ENCODE data around the gene STRN4.

The STRN4 gene

DNA sequence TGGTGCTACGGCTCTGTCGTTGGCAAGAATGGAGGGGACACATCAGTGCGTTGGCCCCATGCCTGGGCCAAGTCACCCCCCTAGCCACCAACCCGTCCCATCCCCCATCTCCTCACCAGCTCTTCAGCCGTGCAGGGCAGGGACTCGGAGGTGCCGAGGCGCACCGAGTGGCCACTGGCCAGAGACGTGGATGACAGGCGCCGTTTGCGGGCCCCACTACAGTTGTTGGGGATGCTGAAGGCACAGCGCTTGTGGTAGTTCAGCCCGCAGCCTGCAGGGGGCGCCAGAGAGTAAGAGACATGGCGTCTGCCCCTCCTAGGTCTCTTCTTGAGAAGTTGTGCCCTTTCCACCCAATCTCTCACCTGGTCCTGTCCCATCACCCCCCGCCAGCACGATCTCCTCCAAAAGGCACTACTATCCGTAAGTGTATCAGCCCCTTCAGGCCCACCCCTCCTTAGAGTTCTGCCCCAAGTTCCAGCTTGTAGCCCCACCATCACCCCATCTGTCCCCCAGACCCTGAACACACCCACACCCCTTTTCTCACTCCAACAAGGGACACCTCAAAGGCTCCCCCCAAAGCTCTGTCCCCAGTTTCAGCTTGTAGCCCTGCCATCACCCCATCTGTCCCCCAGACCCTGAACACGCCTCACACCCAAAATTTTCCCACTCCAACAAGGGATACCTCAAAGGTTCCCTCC lies 41.7 kb downstream of the STRN4 start:
- Histone ChIP-seq H3K4me3 (no peak overlapping the region), H3K4me1 (no peaks in the 10 kb centered on the region), H3K27me3 (no peaks in the 10 kb centered on the region), H3K36me3 (peaks cover 40 to 93% (median 75%) of the 10 kb centered on the region in 3 donors), H3K9me3 (no peaks in the 10 kb centered on the region), H3K27ac (no peak overlapping the region)
- peak; percentile 71 to 83 for DNase-seq
- intact Hi-C loops (cut with DNase I; ENCODE audit: low total_unique reads) = loop anchor here (5.0 kb wide), 1 partner anchor 133 kb away; no protein-coding TSS in a partner anchor
- TF ChIP-seq, protein P1, sequence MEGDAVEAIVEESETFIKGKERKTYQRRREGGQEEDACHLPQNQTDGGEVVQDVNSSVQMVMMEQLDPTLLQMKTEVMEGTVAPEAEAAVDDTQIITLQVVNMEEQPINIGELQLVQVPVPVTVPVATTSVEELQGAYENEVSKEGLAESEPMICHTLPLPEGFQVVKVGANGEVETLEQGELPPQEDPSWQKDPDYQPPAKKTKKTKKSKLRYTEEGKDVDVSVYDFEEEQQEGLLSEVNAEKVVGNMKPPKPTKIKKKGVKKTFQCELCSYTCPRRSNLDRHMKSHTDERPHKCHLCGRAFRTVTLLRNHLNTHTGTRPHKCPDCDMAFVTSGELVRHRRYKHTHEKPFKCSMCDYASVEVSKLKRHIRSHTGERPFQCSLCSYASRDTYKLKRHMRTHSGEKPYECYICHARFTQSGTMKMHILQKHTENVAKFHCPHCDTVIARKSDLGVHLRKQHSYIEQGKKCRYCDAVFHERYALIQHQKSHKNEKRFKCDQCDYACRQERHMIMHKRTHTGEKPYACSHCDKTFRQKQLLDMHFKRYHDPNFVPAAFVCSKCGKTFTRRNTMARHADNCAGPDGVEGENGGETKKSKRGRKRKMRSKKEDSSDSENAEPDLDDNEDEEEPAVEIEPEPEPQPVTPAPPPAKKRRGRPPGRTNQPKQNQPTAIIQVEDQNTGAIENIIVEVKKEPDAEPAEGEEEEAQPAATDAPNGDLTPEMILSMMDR (IDR thresholded peaks at IDR 0.05) = peak; percentile 90 to 94

DNA sequence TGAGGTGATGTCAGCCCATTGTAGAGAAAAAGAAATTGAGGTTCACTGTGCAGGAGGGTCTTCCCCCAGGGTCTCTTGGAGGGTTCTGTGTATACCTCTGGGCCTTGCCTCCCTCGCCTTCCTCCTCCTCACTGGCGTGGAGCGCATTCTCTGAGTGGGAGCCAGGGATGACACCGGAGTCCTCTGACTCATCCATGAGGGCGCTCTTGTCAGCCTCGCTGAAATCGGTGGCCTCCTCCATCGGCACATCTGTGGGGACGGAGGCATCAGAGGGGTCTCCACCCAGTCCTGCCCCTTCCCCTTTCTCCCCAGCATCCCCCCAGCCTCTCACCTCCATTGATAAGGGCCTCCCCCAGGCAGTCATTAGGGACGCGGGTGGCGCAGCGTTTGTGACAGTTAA lies 45.5 kb downstream of the STRN4 start:
- TF ChIP-seq, protein P1 (IDR thresholded peaks at IDR 0.05) = no peak
- Histone ChIP-seq H3K27me3 (no peaks in the 10 kb centered on the region), H3K4me3 (no peak overlapping the region), H3K9me3 (no peaks in the 10 kb centered on the region), H3K36me3 (peaks cover 45 to 93% (median 81%) of the 10 kb centered on the region in 3 donors), H3K27ac (no peak overlapping the region), H3K4me1 (peaks cover 0 to 13% (median 5%) of the 10 kb centered on the region in 4 donors)
- intact Hi-C loops (cut with DNase I; ENCODE audit: low total_unique reads) = loop anchor here (5.0 kb wide), 1 partner anchor 137 kb away; no protein-coding TSS in a partner anchor
- DNase-seq = no peak

DNA sequence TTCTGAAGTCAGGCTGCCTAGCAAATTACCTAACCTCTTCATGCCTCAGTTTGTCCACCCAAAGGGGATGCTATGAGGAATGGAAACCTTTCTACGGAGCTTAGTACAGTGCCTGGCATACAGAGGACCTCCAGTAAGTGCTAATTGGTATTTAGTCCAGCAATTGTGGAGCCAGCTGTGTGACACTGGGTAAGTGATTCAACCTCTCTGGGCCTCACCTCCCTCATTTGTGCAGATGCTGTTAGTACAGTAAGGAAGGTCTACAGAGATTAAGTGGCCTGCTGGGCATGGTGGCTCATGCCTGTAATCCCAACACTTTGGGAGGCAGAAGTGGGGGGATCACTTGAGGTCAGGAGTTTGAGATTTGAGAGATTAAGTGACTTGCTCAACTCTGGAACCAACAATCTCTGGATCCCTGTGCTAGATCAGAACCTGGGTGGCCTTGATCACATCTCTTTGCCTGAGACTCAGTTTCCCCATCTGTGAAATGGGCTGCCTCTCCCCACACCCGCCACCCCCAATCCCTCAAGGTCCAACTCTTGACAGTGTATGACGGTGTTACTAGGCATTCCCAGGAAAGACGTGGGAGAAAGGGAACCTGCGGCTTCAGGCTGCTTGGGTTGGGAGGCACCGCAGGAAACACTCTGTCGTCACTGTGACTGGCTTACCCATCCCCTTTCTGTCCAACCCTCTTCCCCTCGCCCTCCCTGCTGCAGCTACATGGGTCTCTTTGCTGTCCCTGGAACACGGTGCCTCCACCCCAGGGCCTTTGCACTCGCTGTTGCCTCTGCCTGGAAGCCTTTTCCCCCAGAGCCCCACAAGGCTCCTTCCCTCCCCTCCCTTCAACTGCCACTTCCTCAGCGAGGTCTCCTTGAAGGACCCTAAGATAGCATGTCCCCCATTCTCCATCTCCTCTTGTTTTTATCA lies 47.6 kb downstream of the STRN4 start:
- intact Hi-C loops (cut with DNase I; ENCODE audit: low total_unique reads) = no loop called here
- Histone ChIP-seq H3K4me3 (no peak overlapping the region), H3K4me1 (peaks cover 0 to 13% (median 5%) of the 10 kb centered on the region in 4 donors), H3K9me3 (no peaks in the 10 kb centered on the region), H3K27ac (peak overlapping the region in 1 of 2 donors; percentile 20), H3K36me3 (peaks cover 59 to 99% (median 90%) of the 10 kb centered on the region in 3 donors), H3K27me3 (no peaks in the 10 kb centered on the region)
- TF ChIP-seq, protein P1 (IDR thresholded peaks at IDR 0.05) = no peak
- no peak for DNase-seq

DNA sequence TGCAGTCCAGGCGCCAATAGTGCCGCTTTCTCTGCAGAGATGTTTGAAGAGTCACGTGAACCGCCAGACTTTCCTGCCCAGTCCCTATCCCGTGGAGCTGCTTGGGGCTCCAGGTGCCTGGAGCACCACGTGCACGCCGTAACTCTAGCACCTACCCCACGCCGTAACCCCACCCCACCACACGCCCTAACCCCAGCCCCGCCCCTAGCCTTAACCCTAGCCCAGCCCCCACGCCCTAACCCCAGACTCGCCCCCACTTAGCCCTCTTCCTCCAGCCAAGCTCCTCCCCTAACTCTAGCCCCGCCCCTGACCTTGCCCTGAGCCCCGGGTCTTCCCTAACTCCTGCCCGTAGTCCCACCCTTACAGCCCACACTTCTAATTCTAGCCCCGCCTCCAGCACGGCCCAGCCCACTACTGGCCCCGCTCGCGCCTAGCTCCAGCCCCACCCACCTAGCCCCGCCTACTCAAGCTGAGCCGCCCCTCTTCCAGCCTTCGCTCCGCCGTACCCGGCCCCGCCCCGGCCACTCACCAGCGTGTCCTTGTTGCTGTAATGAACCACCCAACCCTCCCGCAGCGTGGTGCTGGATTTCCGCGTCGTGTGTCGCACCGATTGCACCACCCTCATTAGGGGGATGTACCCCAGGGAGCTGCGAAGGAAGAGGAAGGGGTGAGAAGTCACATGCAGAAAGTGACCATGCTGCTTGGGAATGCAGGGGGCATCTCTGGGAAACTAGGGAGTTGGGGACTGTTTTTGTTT lies 48.9 kb downstream of the STRN4 start:
- Histone ChIP-seq H3K9me3 (no peaks in the 10 kb centered on the region), H3K4me1 (peaks cover 0 to 13% (median 5%) of the 10 kb centered on the region in 4 donors), H3K27me3 (no peaks in the 10 kb centered on the region), H3K36me3 (peaks cover 61 to 99% (median 91%) of the 10 kb centered on the region in 3 donors), H3K4me3 (peak overlapping the region; percentile 27 to 38), H3K27ac (peak overlapping the region; percentile 16 to 20)
- TF ChIP-seq, protein P1 (IDR thresholded peaks at IDR 0.05) = peak in 1 of 2 experiments; percentile 9
- intact Hi-C loops (cut with DNase I; ENCODE audit: low total_unique reads) = no loop called here
- DNase-seq = peak; percentile 86 to 93

DNA sequence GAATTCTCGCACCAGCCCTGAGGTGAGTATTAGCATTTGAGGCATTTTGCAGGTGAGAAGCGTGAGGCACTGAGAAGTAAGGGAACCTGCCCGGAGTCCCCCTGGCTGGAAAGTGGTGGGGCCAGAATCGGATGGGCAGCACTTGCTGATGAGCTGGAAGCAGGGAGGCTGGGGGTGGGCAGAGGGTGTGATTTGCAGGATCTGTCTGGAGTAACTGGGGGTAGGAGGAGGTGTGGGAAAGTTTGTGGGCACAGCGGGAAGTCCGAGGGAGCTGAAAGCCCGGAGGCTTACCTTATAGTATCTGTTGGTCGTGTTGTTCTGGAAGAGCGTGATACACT lies 49.4 kb downstream of the STRN4 start:
- peak overlapping the region; percentile 27 to 38 for H3K4me3 ChIP-seq
- H3K36me3 ChIP-seq = peaks cover 61 to 99% (median 91%) of the 10 kb centered on the region in 3 donors
- intact Hi-C loops (cut with DNase I; ENCODE audit: low total_unique reads) = no loop called here
- H3K4me1 ChIP-seq = peaks cover 0 to 13% (median 5%) of the 10 kb centered on the region in 4 donors
- TF ChIP-seq, protein P1 (IDR thresholded peaks at IDR 0.05) = no peak
- DNase-seq = no peak
- no peak overlapping the region for H3K27ac ChIP-seq
- no peaks in the 10 kb centered on the region for H3K27me3 ChIP-seq
- H3K9me3 ChIP-seq = no peaks in the 10 kb centered on the region

Measured in tibial artery (tissue), 4 donors.